Measurements from ENCODE around the gene RAB5A.

DNA sequence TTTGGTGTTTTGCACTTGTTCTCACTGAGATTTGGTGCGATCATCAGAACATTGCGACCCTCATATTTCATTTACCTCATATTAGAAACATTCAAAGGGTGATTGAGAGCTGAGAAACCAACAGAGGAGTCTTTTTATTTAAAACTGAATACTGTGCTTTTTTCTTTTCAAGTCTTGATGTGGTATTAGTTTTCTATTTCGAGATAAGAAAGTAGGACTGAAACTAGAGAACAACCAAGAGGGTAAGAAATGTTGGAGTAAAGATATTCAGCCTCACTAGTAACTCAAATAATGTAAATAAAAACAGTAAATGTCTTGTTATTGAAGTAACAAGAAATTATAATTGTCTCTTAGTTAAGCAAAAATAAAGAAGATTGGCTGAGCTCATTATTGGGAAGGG lies 39.4 kb upstream of the RAB5A start:
- no peak for TF ChIP-seq POLR2A (IDR thresholded peaks at IDR 0.05)
- TF ChIP-seq, protein P1, sequence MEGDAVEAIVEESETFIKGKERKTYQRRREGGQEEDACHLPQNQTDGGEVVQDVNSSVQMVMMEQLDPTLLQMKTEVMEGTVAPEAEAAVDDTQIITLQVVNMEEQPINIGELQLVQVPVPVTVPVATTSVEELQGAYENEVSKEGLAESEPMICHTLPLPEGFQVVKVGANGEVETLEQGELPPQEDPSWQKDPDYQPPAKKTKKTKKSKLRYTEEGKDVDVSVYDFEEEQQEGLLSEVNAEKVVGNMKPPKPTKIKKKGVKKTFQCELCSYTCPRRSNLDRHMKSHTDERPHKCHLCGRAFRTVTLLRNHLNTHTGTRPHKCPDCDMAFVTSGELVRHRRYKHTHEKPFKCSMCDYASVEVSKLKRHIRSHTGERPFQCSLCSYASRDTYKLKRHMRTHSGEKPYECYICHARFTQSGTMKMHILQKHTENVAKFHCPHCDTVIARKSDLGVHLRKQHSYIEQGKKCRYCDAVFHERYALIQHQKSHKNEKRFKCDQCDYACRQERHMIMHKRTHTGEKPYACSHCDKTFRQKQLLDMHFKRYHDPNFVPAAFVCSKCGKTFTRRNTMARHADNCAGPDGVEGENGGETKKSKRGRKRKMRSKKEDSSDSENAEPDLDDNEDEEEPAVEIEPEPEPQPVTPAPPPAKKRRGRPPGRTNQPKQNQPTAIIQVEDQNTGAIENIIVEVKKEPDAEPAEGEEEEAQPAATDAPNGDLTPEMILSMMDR (IDR thresholded peaks at IDR 0.05 in 8 of 11, conservative IDR thresholded peaks at IDR 0.05 in 3 of 11) = no peak

All from spleen (tissue), 7 donors.